Neural progenitor cell (in vitro differentiated cells): Measurements from ENCODE around the gene PXDC1. TPM values are rescaled to one million over a fixed set of nuclear protein-coding genes. Genes with fewer than 3 reads are reported as not detected.

Source experiments
- DNase-seq: peaks from one replicate; pipeline ENCODE4 v3.0.0-alpha.2; 2016; ENCODE audit warnings: low spot score
- H2AFZ ChIP-seq: fragments of 200-600 bp; sonication (generic); replicated peaks from 2 replicates; pipeline ENCODE4 v1.6.1; 2016; ENCODE audit warnings: antibody characterized with exemption
- H3F3A ChIP-seq: fragments of 200-600 bp; sonication (generic); 2 replicates; pipeline ENCODE4 v1.6.1; 2016; ENCODE audit warnings: antibody characterized with exemption, low read depth
- H3K27ac ChIP-seq: fragments of 200-600 bp; sonication (generic); 2 replicates; pipeline ENCODE4 v1.5.1; 2016; ENCODE audit warnings: mild to moderate bottlenecking
- H3K27me3 ChIP-seq: fragments of 200-600 bp; sonication (generic); 2 replicates; pipeline ENCODE4 v1.6.1; 2016; ENCODE audit warnings: mild to moderate bottlenecking, moderate library complexity
- H3K36me3 ChIP-seq: fragments of 200-600 bp; sonication (generic); 2 replicates; pipeline ENCODE4 v1.5.1; 2016
- H3K4me1 ChIP-seq: fragments of 200-600 bp; sonication (generic); 2 replicates; pipeline ENCODE4 v1.6.1; 2016; ENCODE audit warnings: mixed run types
- H3K4me2 ChIP-seq: fragments of 200-600 bp; sonication (generic); 2 replicates; pipeline ENCODE4 v1.6.1; 2016
- H3K4me3 ChIP-seq: fragments of 200-600 bp; sonication (generic); 2 replicates; pipeline ENCODE4 v1.5.1; 2016
- H3K79me2 ChIP-seq: fragments of 200-600 bp; sonication (generic); 2 replicates; pipeline ENCODE4 v1.6.1; 2016; ENCODE audit warnings: low read depth
- H3K9ac ChIP-seq: fragments of 200-600 bp; sonication (generic); 2 replicates; pipeline ENCODE4 v1.6.1; 2016
- H3K9me3 ChIP-seq: fragments of 200-600 bp; sonication (generic); 2 replicates; pipeline ENCODE4 v1.5.1; 2016; ENCODE audit warnings: low read depth
- H4K20me1 ChIP-seq: fragments of 200-600 bp; sonication (generic); 2 replicates; pipeline ENCODE4 v1.6.1; 2016; ENCODE audit warnings: low read depth
- H3K27ac Mint-ChIP-seq: 3 replicates; pipeline ENCODE4 v1.8.0; 2021; ENCODE audit warnings: mixed read lengths
- H3K27me3 Mint-ChIP-seq: 2 replicates; pipeline ENCODE4 v1.8.0; 2022; ENCODE audit warnings: low read depth, mild to moderate bottlenecking, inconsistent platforms, moderate library complexity, mixed read lengths; ENCODE audit not compliant: insufficient read depth
- H3K36me3 Mint-ChIP-seq: 3 replicates; pipeline ENCODE4 v1.8.0; 2021; ENCODE audit warnings: mixed read lengths
- H3K4me1 Mint-ChIP-seq: 3 replicates; pipeline ENCODE4 v1.8.0; 2021; ENCODE audit warnings: mixed read lengths
- H3K4me3 Mint-ChIP-seq: 3 replicates; pipeline ENCODE4 v1.8.0; 2021; ENCODE audit warnings: mild to moderate bottlenecking, moderate library complexity, mixed read lengths
- H3K9me3 Mint-ChIP-seq: 3 replicates; pipeline ENCODE4 v1.8.0; 2020; ENCODE audit warnings: mixed read lengths
- CTCF ChIP-seq: fragments of 200-600 bp; sonication (generic); IDR thresholded peaks from 2 replicates; pipeline ENCODE4 v1.5.1; 2017; ENCODE audit warnings: antibody characterized with exemption, mild to moderate bottlenecking
- EZH2 ChIP-seq: fragments of 200-600 bp; sonication (generic); IDR thresholded peaks from 2 replicates; pipeline ENCODE4 v1.6.1; 2017; ENCODE audit warnings: antibody characterized with exemption, mild to moderate bottlenecking, moderate library complexity
- EZH2phosphoT487 ChIP-seq: fragments of 200-600 bp; sonication (generic); IDR thresholded peaks from 2 replicates; pipeline ENCODE4 v1.6.1; 2017; ENCODE audit warnings: antibody characterized with exemption
- total RNA-seq: library from RNA; depleted of rRNA; stranded (reverse); fragments of >200 nt; gene quantifications from 2 replicates; pipeline ENCODE4 v1.2.3, GENCODE V29; 2015; ENCODE audit warnings: low replicate concordance

Gene PXDC1
- total RNA-seq, 1 donor from 2014 or later: 2.0 TPM

GRCh38 chr6:3712827-3713665 is 38.5 kb downstream of the PXDC1 start:
- no peaks in the 10 kb centered on the region for H3K79me2 ChIP-seq
- H3K36me3 ChIP-seq: no peaks in the 10 kb centered on the region
- H3F3A ChIP-seq: peaks cover 9% of the 10 kb centered on the region
- peaks cover 8% of the 10 kb centered on the region for H3K4me1 ChIP-seq
- no peaks in the 10 kb centered on the region for H3K9me3 ChIP-seq
- no peak overlapping the region for H3K9ac ChIP-seq
- no peak overlapping the region for H3K4me3 ChIP-seq
- Mint-ChIP-seq H3K4me1 (peaks cover 16% of the 10 kb centered on the region), H3K27me3 (peaks cover 4% of the 10 kb centered on the region), H3K9me3 (no peaks in the 10 kb centered on the region), H3K36me3 (no peaks in the 10 kb centered on the region), H3K4me3 (no peak overlapping the region), H3K27ac (peak overlapping the region; percentile 36)
- H4K20me1 ChIP-seq: no peaks in the 10 kb centered on the region
- no peaks in the 10 kb centered on the region for H3K27me3 ChIP-seq
- H2AFZ ChIP-seq: no peak overlapping the region
- DNase-seq: peak; percentile 56
- TF ChIP-seq CTCF (no peak), EZH2 (no peak), EZH2phosphoT487 (no peak)
- H3K4me2 ChIP-seq: no peak overlapping the region
- H3K27ac ChIP-seq: peak overlapping the region; percentile 53

- H3K4me1 ChIP-seq: peaks cover 8% of the 10 kb centered on the region
- Mint-ChIP-seq H3K27ac (no peak overlapping the region), H3K36me3 (no peaks in the 10 kb centered on the region), H3K27me3 (peaks cover 4% of the 10 kb centered on the region), H3K4me3 (no peak overlapping the region), H3K4me1 (peaks cover 20% of the 10 kb centered on the region), H3K9me3 (no peaks in the 10 kb centered on the region)
- no peak overlapping the region for H2AFZ ChIP-seq
- no peak overlapping the region for H3K9ac ChIP-seq
- H3K4me3 ChIP-seq: no peak overlapping the region
- H3K9me3 ChIP-seq: no peaks in the 10 kb centered on the region
- no peaks in the 10 kb centered on the region for H3K27me3 ChIP-seq
- DNase-seq: no peak
- no peak overlapping the region for H3K4me2 ChIP-seq
- H3K27ac ChIP-seq: no peak overlapping the region
- no peaks in the 10 kb centered on the region for H3K36me3 ChIP-seq
- TF ChIP-seq EZH2phosphoT487: no peak
- TF ChIP-seq EZH2: no peak
- TF ChIP-seq CTCF: no peak
- H4K20me1 ChIP-seq: no peaks in the 10 kb centered on the region
- H3K79me2 ChIP-seq: no peaks in the 10 kb centered on the region
- peaks cover 9% of the 10 kb centered on the region for H3F3A ChIP-seq
These were observed 39.7 kb downstream of the PXDC1 start for GRCh38 chr6:3711776-3712175.

- no peaks in the 10 kb centered on the region for H3K36me3 ChIP-seq
- H3K4me1 Mint-ChIP-seq: peaks cover 20% of the 10 kb centered on the region
These were observed 41.1 kb downstream of the PXDC1 start for GRCh38 chr6:3710403-3710802.

GRCh38 chr6:3708540-3708939 is 43.0 kb downstream of the PXDC1 start:
- no peak overlapping the region for H3K27ac Mint-ChIP-seq
- TF ChIP-seq EZH2phosphoT487 (no peak), CTCF (no peak), EZH2 (no peak)
- no peaks in the 10 kb centered on the region for H4K20me1 ChIP-seq
- H3K9me3 ChIP-seq: no peaks in the 10 kb centered on the region
- no peak overlapping the region for H3K9ac ChIP-seq
- no peak overlapping the region for H3K4me3 ChIP-seq
- H3K27me3 Mint-ChIP-seq: peaks cover 7% of the 10 kb centered on the region
- no peak overlapping the region for H3K4me2 ChIP-seq
- no peaks in the 10 kb centered on the region for H3K36me3 ChIP-seq
- no peak overlapping the region for H3K4me3 Mint-ChIP-seq
- H3K27ac ChIP-seq: no peak overlapping the region
- H3F3A ChIP-seq: peaks cover 6% of the 10 kb centered on the region
- peaks cover 8% of the 10 kb centered on the region for H3K9me3 Mint-ChIP-seq
- no peaks in the 10 kb centered on the region for H3K79me2 ChIP-seq
- H3K36me3 Mint-ChIP-seq: peaks cover 2% of the 10 kb centered on the region
- no peak for DNase-seq
- H3K4me1 ChIP-seq: peaks cover 8% of the 10 kb centered on the region
- H3K4me1 Mint-ChIP-seq: peaks cover 16% of the 10 kb centered on the region
- no peak overlapping the region for H2AFZ ChIP-seq
- H3K27me3 ChIP-seq: no peaks in the 10 kb centered on the region

More at GRCh38 chr6:3710403-3710802, 41.1 kb downstream of the PXDC1 start:
- Histone ChIP-seq H3K4me1 (peaks cover 8% of the 10 kb centered on the region), H3F3A (peaks cover 9% of the 10 kb centered on the region), H3K27me3 (no peaks in the 10 kb centered on the region), H3K4me2 (no peak overlapping the region), H3K79me2 (no peaks in the 10 kb centered on the region), H3K9ac (no peak overlapping the region), H3K27ac (no peak overlapping the region), H2AFZ (no peak overlapping the region), H3K9me3 (no peaks in the 10 kb centered on the region), H4K20me1 (no peaks in the 10 kb centered on the region), H3K4me3 (no peak overlapping the region)
- Mint-ChIP-seq H3K36me3 (no peaks in the 10 kb centered on the region), H3K27ac (no peak overlapping the region), H3K27me3 (peaks cover 4% of the 10 kb centered on the region), H3K4me3 (no peak overlapping the region), H3K9me3 (no peaks in the 10 kb centered on the region)
- DNase-seq: no peak
- no peak for TF ChIP-seq EZH2phosphoT487
